ENCODE measurements around the gene NUDT14. TPM values are rescaled to one million over a fixed set of nuclear protein-coding genes. Genes with fewer than 3 reads are reported as not detected.
A peak's percentile ranks its signal among the peaks of the same experiment; 100 is the strongest.

Gene NUDT14
- total and polyA plus RNA-seq, 2 of the 4 experiments (the other 2 are of a cell fraction): 5.6 to 9.3 TPM

DNA sequence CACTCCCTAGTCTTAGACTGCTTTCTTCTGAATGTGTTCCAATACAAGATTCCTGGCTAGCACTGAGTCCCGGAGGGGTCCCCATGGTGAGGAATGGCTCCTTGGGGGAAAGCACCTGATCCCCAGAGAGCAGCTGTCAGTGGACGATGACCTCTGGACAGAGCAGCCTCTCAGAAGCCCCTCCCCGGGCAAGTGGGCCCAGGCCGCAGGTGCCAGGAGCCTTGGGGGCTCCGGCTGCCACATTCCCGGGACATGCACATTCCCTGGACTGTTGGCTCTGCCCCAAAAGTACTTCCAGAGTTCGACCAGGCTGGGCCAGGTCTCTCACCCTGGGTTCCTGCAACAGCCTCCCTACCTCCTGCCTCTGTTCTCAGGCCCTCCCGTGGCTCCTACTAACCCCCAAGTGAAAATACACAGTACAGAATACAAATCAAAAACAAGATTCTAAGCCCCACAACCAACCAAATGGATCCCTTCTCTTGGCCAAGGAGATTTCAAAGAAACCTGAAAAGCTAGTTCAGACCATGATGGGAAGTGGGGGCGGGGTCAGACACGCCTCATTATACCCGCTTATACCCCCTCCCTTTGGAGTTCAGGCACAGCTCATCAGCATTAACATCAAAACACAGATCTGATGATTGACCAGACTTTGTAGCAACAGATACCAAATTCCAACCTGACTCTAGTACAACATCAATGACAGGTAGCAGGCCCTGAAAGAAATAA lies 43.9 kb upstream of the NUDT14 start:
- 95% methylated on average over 4 of the region's 11 CpGs; no CpG with 5 or more reads in 1 of the 2 experiments for WGBS, 2 experiments (ENCODE audit: extremely low coverage in 2 of 2, insufficient read length in 1 of 2)
- in situ Hi-C loops (cut with MboI; ENCODE audit: low sequenced_read_pairs): no loop called here
- Histone ChIP-seq H2BK20ac (ENCODE audit: low read depth, low read length) (no peak overlapping the region), H3K4me2 (ENCODE audit: low read depth, low read length) (no peak overlapping the region), H4K20me1 (ENCODE audit: insufficient read depth, low read length) (no peaks in the 10 kb centered on the region; the same call in 1 of the 2 replicates), H2AK9ac (replicated peaks; ENCODE audit: low read depth, low read length, poor library complexity) (peak overlapping the region; percentile 82), H3K79me1 (ENCODE audit: low read depth in 1 of 2, low read length in 2 of 2) (peaks cover 3 to 16% of the 10 kb centered on the region in 2 experiments), H3K36me3 (ENCODE audit: control insufficient read depth, insufficient read depth, low read length) (peaks cover 30% of the 10 kb centered on the region), H2BK15ac (ENCODE audit: low read depth, low read length) (no peak overlapping the region), H2BK5ac (ENCODE audit: low read depth, low read length, poor library complexity, severe bottlenecking) (no peak overlapping the region), H4K91ac (ENCODE audit: insufficient read depth, low read depth, low read length) (no peak overlapping the region), H4K8ac (ENCODE audit: low read depth in 2 of 2, low read length in 2 of 2) (no peak overlapping the region), H2AFZ (replicated peaks; ENCODE audit: low read length, poor library complexity) (no peak overlapping the region), H4K5ac (ENCODE audit: low read depth, low read length) (no peak overlapping the region), H3K4ac (ENCODE audit: low read depth, low read length) (no peak overlapping the region), H3K56ac (ENCODE audit: extremely low read depth, insufficient read depth, low read length) (no peak overlapping the region), H3K4me1 (ENCODE audit: control insufficient read depth, insufficient read depth, low read length) (peaks cover 2% of the 10 kb centered on the region; the same call in 1 of the 2 replicates), H2AK5ac (ENCODE audit: low read depth, low read length) (no peak overlapping the region), H3K4me3 (ENCODE audit: insufficient read depth, low read depth, low read length) (no peak overlapping the region), H3K14ac (replicated peaks; ENCODE audit: low read depth, low read length) (no peak overlapping the region), H3K18ac (ENCODE audit: low read depth, low read length) (no peak overlapping the region), H3K27me3 (ENCODE audit: control insufficient read depth, insufficient read depth, low read length) (no peaks in the 10 kb centered on the region), H3K23ac (ENCODE audit: low read depth, low read length) (no peak overlapping the region), H2BK120ac (ENCODE audit: low read depth, low read length) (no peak overlapping the region), H3K9ac (ENCODE audit: low read depth, low read length) (no peak overlapping the region), H3K9me3 (ENCODE audit: control insufficient read depth, insufficient read depth, low read length) (no peaks in the 10 kb centered on the region), H3K9me1 (ENCODE audit: insufficient read depth, low read length) (peaks cover 3% of the 10 kb centered on the region; the same call in 1 of the 2 replicates), H3K27ac (ENCODE audit: insufficient read depth, low read length) (no peak overlapping the region)
- dilution Hi-C loops (cut with HindIII; ENCODE audit: low sequenced_read_pairs, unreplicated experiment): no loop called here
- CTCF ChIA-PET: no interaction called here
- no peak for TF ChIP-seq RCOR1 (IDR thresholded peaks at IDR 0.05; ENCODE audit: insufficient replicate concordance, low read length)
- no peak for TF ChIP-seq FOS (IDR thresholded peaks at IDR 0.05; ENCODE audit: low read depth, low read length)
- no peak for TF ChIP-seq RFX5 (IDR thresholded peaks at IDR 0.05; ENCODE audit: low read depth, low read length)
- no peak for TF ChIP-seq NFE2L2 (IDR thresholded peaks at IDR 0.05; ENCODE audit: low read depth, low read length)
- no peak for TF ChIP-seq MXI1 (IDR thresholded peaks at IDR 0.05; ENCODE audit: borderline replicate concordance, low read depth, low read length)
- TF ChIP-seq SMC3 (IDR thresholded peaks at IDR 0.05; ENCODE audit: low read depth, low read length): no peak
- TF ChIP-seq MAFK (IDR thresholded peaks at IDR 0.05; ENCODE audit: low read depth, low read length): no peak
- no peak for TF ChIP-seq CHD1 (IDR thresholded peaks at IDR 0.05; ENCODE audit: low read depth, low read length)
- TF ChIP-seq, protein P1, sequence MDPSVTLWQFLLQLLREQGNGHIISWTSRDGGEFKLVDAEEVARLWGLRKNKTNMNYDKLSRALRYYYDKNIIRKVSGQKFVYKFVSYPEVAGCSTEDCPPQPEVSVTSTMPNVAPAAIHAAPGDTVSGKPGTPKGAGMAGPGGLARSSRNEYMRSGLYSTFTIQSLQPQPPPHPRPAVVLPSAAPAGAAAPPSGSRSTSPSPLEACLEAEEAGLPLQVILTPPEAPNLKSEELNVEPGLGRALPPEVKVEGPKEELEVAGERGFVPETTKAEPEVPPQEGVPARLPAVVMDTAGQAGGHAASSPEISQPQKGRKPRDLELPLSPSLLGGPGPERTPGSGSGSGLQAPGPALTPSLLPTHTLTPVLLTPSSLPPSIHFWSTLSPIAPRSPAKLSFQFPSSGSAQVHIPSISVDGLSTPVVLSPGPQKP (IDR thresholded peaks at IDR 0.05; ENCODE audit: borderline replicate concordance, low read depth, low read length): no peak
- TF ChIP-seq, protein P2, sequence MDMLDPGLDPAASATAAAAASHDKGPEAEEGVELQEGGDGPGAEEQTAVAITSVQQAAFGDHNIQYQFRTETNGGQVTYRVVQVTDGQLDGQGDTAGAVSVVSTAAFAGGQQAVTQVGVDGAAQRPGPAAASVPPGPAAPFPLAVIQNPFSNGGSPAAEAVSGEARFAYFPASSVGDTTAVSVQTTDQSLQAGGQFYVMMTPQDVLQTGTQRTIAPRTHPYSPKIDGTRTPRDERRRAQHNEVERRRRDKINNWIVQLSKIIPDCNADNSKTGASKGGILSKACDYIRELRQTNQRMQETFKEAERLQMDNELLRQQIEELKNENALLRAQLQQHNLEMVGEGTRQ (IDR thresholded peaks at IDR 0.05; ENCODE audit: low read depth, low read length): no peak
- TF ChIP-seq BHLHE40 (IDR thresholded peaks at IDR 0.05; ENCODE audit: low read depth, low read length): no peak
- TF ChIP-seq, protein P3, sequence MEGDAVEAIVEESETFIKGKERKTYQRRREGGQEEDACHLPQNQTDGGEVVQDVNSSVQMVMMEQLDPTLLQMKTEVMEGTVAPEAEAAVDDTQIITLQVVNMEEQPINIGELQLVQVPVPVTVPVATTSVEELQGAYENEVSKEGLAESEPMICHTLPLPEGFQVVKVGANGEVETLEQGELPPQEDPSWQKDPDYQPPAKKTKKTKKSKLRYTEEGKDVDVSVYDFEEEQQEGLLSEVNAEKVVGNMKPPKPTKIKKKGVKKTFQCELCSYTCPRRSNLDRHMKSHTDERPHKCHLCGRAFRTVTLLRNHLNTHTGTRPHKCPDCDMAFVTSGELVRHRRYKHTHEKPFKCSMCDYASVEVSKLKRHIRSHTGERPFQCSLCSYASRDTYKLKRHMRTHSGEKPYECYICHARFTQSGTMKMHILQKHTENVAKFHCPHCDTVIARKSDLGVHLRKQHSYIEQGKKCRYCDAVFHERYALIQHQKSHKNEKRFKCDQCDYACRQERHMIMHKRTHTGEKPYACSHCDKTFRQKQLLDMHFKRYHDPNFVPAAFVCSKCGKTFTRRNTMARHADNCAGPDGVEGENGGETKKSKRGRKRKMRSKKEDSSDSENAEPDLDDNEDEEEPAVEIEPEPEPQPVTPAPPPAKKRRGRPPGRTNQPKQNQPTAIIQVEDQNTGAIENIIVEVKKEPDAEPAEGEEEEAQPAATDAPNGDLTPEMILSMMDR (conservative IDR thresholded peaks at IDR 0.05; ENCODE audit: low read depth, low read length): no peak
- no peak for TF ChIP-seq RAD21 (IDR thresholded peaks at IDR 0.05; ENCODE audit: low read length)
- no peak for TF ChIP-seq POLR2A (IDR thresholded peaks at IDR 0.05; ENCODE audit: low read depth, low read length)
- POLR2A ChIA-PET (ENCODE audit: unreplicated experiment): no interaction called here
- ATAC-seq (ENCODE audit: low read depth) (no peak), DNase-seq (no peak)
- intact Hi-C loops (cut with micrococcal nuclease): no loop called here
- BruUV-seq (replicated peaks): no TSS peak
